HG02884 (cell line): Measurements from ENCODE around the gene SHTN1.

Experiments used
- ATAC-seq: cut with Tn5 transposase; IDR thresholded peaks from one replicate; pipeline ENCODE4 v1.9.1; 2021; ENCODE audit warnings: mild to moderate bottlenecking, moderate library complexity; ENCODE audit not compliant: unreplicated experiment

The SHTN1 gene

GRCh38 chr10:116988311-116988710, 16.7 kb downstream of the SHTN1 start:
- ATAC-seq, result no peak

GRCh38 chr10:116985611-116986010, 19.4 kb downstream of the SHTN1 start:
- ATAC-seq, result no peak

GRCh38 chr10:116984202-116984990, 20.6 kb downstream of the SHTN1 start:
- no peak for ATAC-seq

DNA sequence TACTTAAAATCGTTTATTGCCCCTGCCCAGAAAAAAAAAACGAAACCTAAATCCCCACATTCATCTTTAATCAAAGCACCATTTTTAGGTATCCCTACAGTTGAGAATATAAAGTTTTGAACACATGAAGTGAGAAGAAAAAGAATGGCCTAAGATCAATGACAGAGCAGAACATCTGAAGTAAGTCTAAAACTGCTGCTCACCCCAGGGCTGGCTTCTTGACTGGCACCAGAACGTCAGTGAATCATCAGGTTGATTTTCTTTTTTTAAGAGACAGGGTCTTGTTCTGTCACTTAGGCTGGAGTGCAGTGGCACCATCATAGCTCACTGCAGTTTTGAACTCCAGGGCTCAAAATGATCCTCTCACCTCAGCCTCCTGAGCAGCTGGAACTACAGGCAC, 24.9 kb downstream of the SHTN1 start:
- no peak for ATAC-seq

DNA sequence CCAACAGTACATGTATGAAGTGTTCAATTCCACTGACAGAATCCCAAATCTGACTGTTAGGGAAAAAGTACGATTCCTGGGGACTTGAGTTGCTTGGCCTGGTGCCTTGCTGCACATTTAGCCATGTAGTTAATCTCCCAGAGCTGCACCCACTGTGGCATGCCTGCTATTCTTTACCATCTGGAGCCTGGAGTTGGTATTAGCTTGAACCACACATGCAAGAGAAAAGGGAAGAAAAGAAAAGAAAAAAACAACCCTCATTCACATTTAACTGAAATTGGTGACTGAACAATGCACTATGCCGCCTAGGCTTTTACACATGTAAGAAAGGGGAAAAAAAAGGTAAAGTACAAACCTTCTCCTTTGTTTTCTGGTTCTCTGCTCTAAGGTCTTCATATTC, 26.1 kb downstream of the SHTN1 start:
- ATAC-seq, result no peak

- ATAC-seq, result no peak
Measured at GRCh38 chr10:116974456-116975005, 30.5 kb downstream of the SHTN1 start.

DNA sequence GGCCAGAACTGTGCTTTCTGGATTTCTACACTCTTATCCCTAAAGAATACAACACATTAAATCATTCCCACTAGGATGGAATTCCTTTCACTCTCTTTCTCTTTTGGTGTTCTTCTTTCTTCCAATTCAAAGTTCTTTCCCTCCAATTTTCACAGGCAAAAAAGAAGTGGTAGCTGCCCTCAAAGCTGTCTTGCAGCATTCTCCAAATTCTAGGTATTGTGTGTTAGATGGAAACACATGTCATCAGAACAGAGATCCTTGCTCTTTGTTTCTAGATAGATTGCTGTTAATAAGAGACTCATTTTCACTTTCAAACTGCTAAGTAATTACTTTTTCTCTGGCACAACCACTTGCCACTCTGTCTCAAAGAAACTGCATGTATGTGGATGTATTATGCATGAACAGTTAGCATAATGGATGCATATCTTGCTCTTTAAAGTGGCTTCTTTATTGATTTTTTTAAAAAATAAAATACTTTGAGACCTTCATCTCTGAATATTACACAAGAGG, 31.0 kb downstream of the SHTN1 start:
- no peak for ATAC-seq

DNA sequence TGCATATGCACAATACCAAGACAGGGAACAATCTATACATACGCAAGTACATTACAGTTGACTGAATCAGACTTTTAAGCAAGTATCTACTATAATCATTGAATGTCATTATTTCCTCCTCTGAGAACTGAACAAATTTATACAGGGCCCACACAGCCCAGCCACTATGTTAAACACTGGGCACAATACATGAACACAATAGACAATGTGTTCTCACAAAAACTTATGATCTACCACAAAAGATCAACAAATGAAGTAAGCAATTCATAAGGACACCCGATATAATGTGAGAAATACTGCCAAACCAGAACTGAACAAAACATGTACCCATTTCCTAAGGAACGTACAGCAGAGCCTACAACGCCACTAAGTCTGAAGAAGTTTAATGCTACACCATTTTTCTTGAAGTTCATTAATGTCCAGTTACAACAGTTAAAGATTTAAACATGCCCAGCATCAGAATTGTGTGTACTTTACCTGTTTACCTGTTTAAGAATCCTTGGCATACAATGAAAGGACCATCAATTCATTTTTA, 31.5 kb downstream of the SHTN1 start:
- no peak for ATAC-seq

DNA sequence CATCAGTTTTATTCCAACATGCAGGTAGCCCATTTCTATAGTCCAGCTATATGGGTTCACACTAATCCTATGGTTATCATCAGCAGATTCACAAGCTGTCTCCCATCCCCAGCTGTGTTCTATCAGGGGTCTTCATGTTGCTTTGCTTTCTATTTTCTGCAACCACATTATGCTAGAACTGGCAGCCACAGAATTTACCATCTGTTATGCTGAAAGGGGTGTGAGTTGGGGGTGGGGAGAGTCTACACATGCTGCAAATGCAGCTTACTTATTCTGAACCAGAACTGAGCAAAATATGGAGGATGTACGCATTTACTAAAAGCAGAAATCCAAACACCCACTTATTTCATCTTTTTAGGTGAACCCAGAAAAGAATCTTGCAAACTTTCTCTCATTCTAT, 32.9 kb downstream of the SHTN1 start:
- no peak for ATAC-seq

DNA sequence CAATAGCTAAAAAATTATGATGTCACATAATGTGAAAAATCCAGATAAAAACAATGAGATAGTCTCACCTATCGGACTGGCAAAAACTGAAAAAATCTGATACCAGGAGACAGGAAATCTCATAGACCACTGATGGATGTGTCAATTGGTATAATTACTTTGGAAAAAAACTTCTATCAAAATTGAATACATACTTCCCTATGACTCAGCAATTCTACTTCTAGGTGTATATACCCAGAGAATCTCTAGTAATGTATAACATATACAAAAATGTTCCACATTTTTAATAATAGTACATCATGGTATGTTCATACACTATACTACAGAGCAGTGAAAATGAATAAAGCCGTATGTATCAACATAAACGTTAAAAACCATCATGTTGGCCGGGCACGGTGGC, 34.9 kb downstream of the SHTN1 start:
- no peak for ATAC-seq

DNA sequence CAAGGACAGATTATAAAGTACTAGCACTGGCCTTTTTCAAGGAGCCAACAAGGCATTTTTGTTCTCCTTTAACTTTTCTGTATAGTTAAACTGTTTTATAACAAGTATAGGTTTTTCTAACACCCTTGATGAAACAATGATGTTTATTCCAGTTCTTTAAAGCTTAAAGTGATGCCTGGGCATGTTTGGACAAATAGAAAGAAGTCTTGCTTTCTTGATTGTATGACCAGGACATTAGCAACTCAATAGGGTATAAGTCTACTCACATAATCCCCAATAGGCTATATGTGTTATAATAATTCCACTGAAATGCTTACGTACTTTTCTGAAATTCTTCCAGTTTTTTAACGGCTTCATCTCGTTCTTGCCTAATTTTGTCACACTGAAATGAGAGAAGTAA, 36.7 kb downstream of the SHTN1 start:
- ATAC-seq, result no peak

DNA sequence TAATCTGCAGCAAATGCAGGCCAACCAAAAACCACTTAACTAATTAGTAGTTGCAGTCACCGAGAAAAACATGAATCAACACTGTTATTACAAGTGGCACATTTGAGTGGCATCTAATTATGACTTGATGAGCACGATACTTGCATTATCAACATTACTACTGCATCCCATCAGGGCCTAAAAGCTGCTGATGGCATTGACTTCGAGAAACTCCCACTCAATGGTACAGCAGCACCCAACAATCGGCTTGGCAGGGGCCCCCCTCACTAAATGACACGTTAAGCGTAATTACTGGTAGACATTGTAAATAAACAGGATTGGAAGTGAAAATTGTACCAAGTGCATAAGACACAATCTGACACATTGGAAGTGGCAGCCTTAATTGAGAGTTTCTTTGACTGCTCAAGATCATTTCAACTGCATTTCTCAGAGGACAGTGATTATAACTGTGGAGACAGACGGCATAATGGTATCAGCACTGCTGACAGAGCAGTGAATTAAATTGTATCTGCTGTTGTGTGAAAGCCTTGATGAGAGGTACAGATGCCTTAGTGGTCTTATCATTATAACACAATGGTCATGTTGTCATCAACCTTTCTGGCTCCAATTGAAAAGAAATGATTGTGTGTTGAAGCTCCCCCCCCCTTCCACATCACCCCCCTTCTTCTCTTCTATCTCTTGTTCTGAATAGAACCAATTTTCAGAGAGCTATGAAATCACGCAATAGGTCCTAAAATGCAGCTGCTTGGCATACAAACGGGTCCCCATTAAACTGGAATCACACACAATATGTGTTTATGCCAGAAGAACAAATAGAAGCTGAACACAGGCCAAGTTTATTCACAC, 43.4 kb downstream of the SHTN1 start:
- ATAC-seq, result no peak

DNA sequence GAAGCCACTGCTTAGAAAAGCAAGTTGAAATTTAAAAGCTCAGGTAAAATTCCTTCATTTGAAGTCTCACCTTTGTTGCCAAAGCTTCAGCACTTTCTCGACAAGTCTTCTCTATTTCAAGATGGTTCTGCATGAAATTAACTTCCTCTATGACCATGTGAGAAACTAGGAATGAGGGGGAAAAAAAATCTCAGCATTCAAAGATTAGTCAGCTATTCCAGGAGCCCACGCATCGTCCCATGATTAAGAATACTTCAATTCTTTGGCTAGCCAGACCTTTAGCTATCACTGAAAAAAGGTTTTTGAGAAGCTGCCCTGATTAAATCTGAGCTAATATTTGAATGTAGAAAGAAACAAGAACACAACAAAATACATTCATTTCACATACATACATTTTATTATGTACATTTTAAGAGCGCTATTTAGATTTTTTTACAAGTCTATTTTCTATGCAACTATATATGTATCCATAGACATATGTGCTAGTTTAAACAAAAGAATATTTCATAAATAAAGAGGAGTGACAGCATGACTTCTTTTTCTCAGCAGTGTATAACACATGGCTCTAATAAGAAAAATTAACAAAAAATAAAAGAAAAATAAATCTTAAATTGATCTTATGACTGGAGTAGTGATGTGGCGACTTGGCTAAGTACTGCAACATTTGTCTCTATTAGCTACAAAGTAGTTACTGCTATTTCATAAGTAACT, 44.8 kb downstream of the SHTN1 start:
- ATAC-seq, result no peak

DNA sequence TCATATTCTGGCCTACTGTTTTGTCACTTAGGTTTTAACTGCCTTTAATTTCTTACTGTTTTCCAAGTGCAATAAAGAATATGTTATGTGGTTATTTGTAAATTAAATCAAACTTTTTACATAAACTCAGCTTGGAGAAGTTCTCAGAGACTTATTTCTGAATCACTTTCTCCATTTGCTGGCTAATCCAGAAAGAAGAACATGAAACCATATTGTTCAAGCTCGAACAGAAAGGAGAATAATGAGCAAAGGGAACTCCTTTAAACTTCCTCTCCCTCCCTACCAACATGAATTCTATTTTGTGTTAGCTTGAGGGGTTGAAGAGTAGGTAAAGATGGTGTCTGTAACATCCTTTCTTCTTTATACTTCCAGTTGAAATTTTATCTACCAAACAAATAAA, 52.3 kb downstream of the SHTN1 start:
- ATAC-seq, result no peak

- ATAC-seq, result no peak
Measured at GRCh38 chr10:116948530-116948870, 56.5 kb downstream of the SHTN1 start.

DNA sequence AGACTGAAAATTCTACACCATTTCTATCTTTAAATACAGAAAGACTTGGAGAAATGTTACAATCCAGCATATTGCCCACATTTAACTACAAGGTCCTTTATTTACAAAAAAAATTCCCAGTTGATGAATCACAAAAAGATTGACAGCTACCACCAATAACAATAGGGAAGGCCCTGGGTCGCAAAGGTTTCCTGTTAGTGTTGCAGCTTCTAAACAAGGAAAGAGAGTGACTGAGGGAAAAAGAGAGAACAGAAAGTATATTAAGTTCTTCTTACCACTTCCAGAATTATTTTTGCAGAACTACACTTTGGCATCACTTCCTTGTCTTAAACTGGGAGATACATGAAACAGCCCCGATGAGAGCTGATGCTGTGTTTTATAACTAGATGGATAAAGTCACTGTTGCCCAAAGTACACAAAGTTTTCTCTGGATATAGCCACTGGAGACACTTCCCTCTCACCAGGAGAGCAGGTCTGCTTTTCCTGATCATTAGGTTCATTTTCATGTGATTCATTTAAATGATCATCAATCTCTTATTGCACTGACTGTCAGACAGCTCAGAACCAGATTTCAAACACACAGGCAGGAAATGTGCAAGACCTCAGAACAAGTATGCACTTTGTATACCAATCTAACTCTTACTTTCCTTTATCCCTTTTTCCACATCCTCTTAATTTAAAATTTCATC, 57.0 kb downstream of the SHTN1 start:
- ATAC-seq, result no peak

- no peak for ATAC-seq
Measured at GRCh38 chr10:116944911-116945310, 60.1 kb downstream of the SHTN1 start.

GRCh38 chr10:116931806-116932205, 73.2 kb downstream of the SHTN1 start:
- no peak for ATAC-seq

GRCh38 chr10:116926426-116926825, 78.6 kb downstream of the SHTN1 start:
- ATAC-seq, result no peak

GRCh38 chr10:116925056-116925455, 79.9 kb downstream of the SHTN1 start:
- ATAC-seq, result no peak
